GM10248 (cell line): ENCODE data around the gene RAP1GDS1.
"Not testable (repeated sequence)": the region's sequence is repeated elsewhere in the genome, so short reads cannot be mapped to it uniquely, and the experiment has no call there.

Experiments used
- CTCF ChIA-PET: fragments of 300-600 bp; sonication (Branson Sonifier 250); formaldehyde crosslinking; extraction: SDS; loops from one replicate; lab custom pipeline; 2021; ENCODE audit warnings: antibody characterized with exemption; lab: Yijun Ruan, JAX
- POLR2A ChIA-PET: fragments of 350-650 bp; sonication (Branson Sonifier 250); formaldehyde crosslinking; extraction: SDS; loops from one replicate; lab custom pipeline; 2020; ENCODE audit warnings: antibody characterized with exemption; lab: Yijun Ruan, JAX
- DNase-seq: peaks from one replicate; pipeline ENCODE4 v3.0.0; 2012; ENCODE audit errors: extremely low spot score
- TF ChIP-seq, protein P1 (sequence below): IDR thresholded peaks from 2 replicates; pipeline ENCODE4 v1.5.1; 2012; ENCODE audit warnings: mild to moderate bottlenecking, low read depth; ENCODE audit errors: extremely low read depth, missing control alignments, control extremely low read depth

RAP1GDS1 gene

GRCh38 chr4:98399915-98400314 lies 138.7 kb downstream of the RAP1GDS1 start:
- ChIA-PET POLR2A (no interaction called here), CTCF (interaction anchor here (1.4 kb wide), 1 partner anchor 68 kb away, joined by 3 read pairs; no protein-coding TSS in a partner anchor)
- DNase-seq: no peak
- TF ChIP-seq, protein P1, sequence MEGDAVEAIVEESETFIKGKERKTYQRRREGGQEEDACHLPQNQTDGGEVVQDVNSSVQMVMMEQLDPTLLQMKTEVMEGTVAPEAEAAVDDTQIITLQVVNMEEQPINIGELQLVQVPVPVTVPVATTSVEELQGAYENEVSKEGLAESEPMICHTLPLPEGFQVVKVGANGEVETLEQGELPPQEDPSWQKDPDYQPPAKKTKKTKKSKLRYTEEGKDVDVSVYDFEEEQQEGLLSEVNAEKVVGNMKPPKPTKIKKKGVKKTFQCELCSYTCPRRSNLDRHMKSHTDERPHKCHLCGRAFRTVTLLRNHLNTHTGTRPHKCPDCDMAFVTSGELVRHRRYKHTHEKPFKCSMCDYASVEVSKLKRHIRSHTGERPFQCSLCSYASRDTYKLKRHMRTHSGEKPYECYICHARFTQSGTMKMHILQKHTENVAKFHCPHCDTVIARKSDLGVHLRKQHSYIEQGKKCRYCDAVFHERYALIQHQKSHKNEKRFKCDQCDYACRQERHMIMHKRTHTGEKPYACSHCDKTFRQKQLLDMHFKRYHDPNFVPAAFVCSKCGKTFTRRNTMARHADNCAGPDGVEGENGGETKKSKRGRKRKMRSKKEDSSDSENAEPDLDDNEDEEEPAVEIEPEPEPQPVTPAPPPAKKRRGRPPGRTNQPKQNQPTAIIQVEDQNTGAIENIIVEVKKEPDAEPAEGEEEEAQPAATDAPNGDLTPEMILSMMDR: no peak

GRCh38 chr4:98406819-98407218 lies 145.6 kb downstream of the RAP1GDS1 start:
- CTCF ChIA-PET: interaction anchor here (2.1 kb wide), 1 partner anchor 9 kb away, joined by 7 read pairs; no protein-coding TSS in a partner anchor
- DNase-seq: no peak
- TF ChIP-seq, protein P1: no peak
- POLR2A ChIA-PET: no interaction called here

- CTCF ChIA-PET: no interaction called here
- TF ChIP-seq, protein P1: no peak
- POLR2A ChIA-PET: no interaction called here
- DNase-seq: no peak
These were observed 150.5 kb downstream of the RAP1GDS1 start for GRCh38 chr4:98411731-98412130.

GRCh38 chr4:98416844-98417243 lies 155.7 kb downstream of the RAP1GDS1 start:
- ChIA-PET POLR2A (no interaction called here), CTCF (interaction anchor here (0.9 to 2.0 kb wide), 2 partner anchors 11 to 18 kb away, joined by 4 to 7 read pairs; no protein-coding TSS in a partner anchor)
- DNase-seq: no peak
- TF ChIP-seq, protein P1: no peak

- DNase-seq, POLR2A ChIA-PET: not testable (repeated sequence)
- CTCF ChIA-PET: interaction anchor here (1.5 kb wide), 1 partner anchor 77 kb away, joined by 3 read pairs; no protein-coding TSS in a partner anchor
These were observed 159.0 kb downstream of the RAP1GDS1 start for GRCh38 chr4:98420151-98420550.

DNA sequence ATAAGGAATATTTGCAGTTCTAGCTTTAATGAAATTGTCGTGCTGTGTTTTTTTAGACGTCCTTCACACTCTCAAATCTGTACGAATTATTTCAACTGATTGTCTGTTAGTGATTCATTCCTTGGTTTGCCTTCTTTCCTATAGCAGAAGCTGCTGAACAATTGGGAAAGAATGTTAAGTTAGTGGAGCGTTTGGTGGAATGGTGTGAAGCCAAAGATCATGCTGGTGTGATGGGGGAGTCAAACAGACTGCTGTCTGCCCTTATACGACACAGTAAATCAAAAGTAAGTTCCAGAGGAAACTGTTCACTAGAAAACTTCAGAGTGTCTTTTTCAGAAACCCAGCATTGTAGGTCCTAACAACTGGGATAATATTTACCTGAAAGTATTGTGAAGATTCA lies 159.9 kb downstream of the RAP1GDS1 start:
- DNase-seq: no peak
- CTCF ChIA-PET: no interaction called here
- POLR2A ChIA-PET: no interaction called here
- TF ChIP-seq, protein P1: no peak

DNA sequence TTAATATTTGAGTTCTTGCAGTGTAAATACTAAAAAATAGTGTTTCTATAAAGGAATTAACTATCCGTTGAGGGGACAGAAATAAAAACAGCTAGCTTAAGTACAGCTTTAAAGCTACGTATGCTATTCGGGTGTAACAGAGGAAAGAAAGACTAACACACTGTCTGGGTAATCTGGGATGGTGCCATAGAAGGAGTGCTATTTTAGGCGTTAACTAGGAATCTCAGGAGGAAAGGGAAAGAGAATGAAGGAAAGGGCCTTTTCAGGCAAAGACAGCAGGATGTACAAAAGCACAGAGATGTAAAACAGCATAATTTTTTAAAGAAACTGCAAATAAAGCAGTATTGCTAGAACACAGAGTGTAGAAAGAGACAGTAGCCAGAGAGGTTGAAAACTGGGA lies 161.8 kb downstream of the RAP1GDS1 start:
- TF ChIP-seq, protein P1: no peak
- POLR2A ChIA-PET: interaction anchor here (0.7 kb wide), 1 partner anchor 578 kb away, joined by 14 read pairs; no protein-coding TSS in a partner anchor
- DNase-seq: no peak
- CTCF ChIA-PET: interaction anchor here (1.1 to 1.4 kb wide), 2 partner anchors 9 to 10 kb away, joined by 4 to 8 read pairs; no protein-coding TSS in a partner anchor
